Posterior vena cava (tissue), 2 donors: Measurements from ENCODE around the gene THSD8. TPM values are rescaled to one million over a fixed set of nuclear protein-coding genes. Genes with fewer than 3 reads are reported as not detected.
A peak's percentile ranks its signal among the peaks of the same experiment; 100 is the strongest.

Experiments used
- DNase-seq: peaks from one replicate; pipeline ENCODE4 v3.0.0-alpha.2; 2020; ENCODE audit warnings: low spot score
- intact Hi-C, 2 donors: fragments of 100-400 bp; cut with DNase I; formaldehyde crosslinking; loops; one replicate each; pipeline versions ENCODE4 v1.14.1 to v1.14.2; 2022 to 2023
- long read RNA-seq, 2 donors: library from polyadenylated mRNA; unstranded; transcript quantifications; one replicate each; pipeline ENCODE4 v2.0.0, GENCODE V29; 2020 to 2021
- total RNA-seq, 2 donors: library from RNA; stranded (reverse); fragmentation: NEBNext Ultra II Directional; extraction: Animal tissue kit (Norgen Biotek cat#: 25700); gene quantifications; one replicate each; pipeline ENCODE4 v1.2.1, GENCODE V29; 2021
- donor health status: DM: yes; HTN: yes; CAD: no.
- donor health status: DM: yes; HTN: yes; CAD: no.

The THSD8 gene
- total RNA-seq = 1 to 10 TPM in 1 of 2 donors, under 1 TPM in 1; 1.00 to 1.6 TPM
- long read RNA-seq, donor 1 = 0 reads
- long read RNA-seq, donor 2 = 0 reads

DNA sequence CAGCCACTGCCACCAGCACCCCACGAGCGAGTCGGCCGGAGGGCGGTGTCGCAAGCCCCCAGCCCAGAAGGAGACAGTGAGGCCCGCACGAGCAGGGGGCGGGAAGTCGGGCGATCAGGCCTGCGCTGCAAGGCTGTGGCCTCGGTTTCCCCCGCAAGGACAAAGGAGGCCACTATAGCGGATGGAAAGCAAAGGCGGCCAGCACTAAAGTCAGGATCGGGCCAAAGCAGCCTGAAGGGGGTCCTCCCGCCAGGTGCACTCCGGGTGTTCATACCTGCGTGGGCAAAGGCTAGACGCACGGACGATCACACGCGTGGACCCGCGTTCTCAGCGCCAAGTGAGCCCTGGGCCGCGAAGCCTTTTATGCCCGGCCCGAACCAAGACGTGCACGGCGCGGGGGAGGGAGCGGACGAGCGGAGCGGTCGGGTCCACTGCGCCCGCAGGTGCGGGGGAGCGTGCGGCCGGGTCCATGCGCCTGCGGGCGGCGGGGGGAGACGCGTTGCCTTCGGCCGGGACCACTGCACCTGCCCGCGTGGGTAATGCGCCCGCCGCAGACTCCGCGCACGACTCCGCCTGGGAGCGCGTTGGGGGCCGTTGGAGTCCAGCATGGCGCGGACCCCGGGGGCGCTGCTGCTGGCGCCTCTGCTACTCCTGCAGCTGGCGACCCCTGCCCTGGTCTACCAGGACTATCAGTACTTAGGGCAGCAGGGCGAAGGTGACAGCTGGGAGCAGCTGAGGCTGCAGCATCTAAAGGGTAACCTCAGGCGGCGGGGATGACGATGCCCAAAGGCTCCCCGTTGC is at the start of gene THSD8, which contains the start of gene PRDX2:
Gene THSD8, plus strand, starts transcription at position 604 of the 801 bp plus-strand sequence. Its CDS starts 3 bp downstream, at position 607.
Gene PRDX2, minus strand, starts transcription at position 335 of the 801 bp plus-strand sequence. CDS start 539 bp downstream, outside the sequence.
- intact Hi-C loops = loop anchor here in 1 of 2 donors (5.0 kb wide), 1 partner anchor 34 kb away; no protein-coding TSS in a partner anchor

DNA sequence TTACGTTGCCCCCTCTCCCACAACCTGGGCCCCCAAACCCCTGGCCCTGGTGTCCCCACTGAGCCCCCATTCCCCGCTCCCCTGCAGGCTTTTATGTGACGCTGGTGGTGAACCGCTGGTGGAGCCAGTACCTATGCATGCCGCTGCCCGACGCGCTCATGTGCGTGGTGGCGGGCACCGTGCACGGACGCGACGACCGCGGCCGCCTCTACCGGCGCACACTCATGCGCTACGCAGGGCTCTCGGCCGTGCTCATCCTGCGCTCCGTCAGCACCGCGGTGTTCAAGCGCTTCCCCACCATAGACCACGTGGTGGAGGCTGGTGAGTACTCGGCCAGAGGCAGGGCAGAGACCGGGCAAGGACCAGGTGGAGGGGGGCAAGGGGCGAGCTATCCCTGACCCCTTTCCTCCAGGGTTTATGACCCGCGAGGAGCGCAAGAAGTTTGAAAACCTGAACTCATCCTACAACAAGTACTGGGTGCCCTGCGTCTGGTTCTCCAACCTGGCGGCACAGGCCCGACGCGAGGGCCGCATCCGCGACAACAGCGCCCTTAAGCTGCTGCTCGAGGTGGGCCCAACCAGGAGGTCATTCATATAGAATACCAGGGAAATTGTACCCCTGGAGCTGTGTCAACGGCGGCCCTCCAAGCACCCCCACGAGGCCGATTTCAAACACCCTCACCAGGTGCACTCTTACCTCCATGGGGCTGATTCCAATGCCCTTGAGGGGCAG is 47.2 kb upstream of the THSD8 start:
- no peak for DNase-seq
- intact Hi-C loops = no loop called here

More for the DNA sequence above, at the start of gene THSD8, which contains the start of gene PRDX2:
- peak; percentile 93 for DNase-seq

DNA sequence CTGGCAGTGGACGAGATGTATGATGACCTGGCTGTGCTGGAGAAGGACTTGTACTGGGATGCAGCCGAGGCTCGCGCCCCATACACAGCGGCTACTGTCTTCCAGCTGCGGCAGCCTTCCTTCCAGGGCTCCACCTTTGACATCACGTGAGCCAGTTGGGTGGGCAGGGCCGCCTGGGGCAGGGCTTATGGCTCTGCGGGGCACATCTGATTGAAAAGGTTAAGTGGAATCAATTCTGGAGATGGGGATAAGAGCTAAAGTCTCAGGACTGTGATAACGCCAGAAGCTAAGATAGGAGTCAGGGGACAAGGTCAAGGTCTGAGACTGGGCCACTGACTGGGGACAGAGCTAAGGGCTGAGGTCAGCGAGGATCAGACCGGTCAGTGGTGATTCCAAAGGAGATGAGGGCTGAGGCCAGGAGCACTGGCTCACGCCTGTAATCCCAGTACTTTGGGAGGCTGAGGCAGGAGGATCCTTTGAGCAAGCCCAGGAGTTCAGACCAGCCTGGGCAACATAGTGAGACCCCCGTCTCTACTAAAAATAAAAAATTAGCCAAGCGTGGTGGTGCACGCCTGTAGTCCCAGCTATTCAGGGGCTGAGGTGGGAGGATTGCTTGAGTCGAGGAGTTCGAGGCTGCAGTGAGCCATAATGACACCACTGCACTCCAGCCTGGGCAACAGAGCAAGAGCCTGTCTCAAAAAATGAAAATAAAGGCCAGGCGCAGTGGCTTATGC is 45.6 kb upstream of the THSD8 start:
- intact Hi-C loops = no loop called here
- DNase-seq = no peak

DNA sequence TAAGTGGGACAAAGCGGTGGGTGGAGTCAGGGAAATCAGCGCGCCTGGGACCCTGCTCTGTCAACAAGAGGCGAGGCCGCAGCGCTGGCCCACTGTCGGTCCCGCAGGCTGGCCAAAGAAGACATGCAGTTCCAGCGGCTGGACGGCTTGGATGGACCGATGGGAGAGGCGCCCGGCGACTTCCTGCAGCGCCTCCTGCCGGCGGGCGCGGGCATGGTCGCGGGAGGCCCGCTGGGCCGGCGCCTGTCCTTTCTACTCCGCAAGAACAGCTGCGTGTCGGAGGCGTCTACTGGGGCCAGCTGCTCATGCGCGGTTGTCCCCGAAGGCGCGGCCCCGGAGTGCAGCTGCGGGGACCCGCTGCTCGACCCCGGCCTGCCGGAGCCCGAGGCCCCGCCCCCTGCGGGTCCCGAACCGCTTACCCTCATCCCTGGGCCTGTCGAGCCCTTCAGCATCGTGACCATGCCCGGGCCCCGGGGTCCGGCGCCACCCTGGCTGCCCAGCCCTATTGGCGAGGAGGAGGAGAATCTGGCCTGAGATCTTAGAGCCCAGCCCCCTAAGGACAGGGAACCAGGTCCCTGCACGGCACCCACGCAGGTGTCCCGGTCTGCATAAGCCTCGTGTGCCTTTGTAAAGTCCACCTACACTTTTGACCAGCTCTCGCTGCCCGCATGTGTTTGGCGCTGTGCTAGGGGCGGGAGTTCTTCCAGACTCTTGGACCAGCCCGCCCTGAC is 44.2 kb upstream of the THSD8 start:
- DNase-seq = peak; percentile 93
- intact Hi-C loops = no loop called here

DNA sequence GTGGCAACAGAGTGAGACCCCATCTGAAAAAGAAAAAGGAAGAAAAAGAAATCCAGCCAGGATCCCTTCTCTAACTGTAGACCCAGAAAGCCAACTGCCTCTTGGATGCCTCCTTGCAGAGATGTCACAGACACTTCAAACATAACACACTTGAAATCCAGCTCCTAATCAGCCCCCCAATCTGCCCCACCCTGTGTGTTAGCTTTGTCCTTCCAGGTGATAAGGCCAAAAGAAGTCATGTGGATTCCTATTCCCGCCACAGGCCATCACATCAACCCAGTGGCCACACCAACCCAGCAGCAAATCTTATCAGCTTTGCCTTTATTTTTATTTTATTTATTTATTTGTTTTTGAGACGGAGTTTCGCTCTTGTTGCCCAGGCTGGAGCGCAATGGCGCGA is 42.2 kb upstream of the THSD8 start:
- intact Hi-C loops = loop anchor here in 1 of 2 donors (5.0 kb wide), 2 partner anchors 38 to 88 kb away; no protein-coding TSS in a partner anchor
- DNase-seq = no peak

DNA sequence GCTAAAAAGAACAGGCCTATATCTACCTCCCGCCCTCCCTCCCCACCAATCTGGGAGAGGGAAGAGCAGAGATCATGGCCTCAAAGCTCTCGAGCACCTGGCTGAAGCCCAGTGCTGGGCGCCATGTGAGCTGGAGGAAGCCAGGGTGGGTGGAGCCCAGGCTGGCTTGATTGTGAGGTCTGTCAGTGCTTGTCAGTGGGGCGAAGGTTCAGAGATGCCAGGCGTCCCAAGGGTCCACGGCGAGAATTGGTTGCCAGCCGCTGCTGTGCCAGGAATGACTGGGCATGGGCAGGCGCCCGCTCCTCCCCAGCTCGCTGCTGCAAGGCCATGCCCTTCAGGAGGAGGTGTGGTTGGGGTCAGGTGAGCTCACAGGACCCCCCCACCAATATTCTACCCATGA is 38.8 kb upstream of the THSD8 start:
- no peak for DNase-seq
- intact Hi-C loops = loop anchor here in 1 of 2 donors (5.0 kb wide), 2 partner anchors 34 to 84 kb away; no protein-coding TSS in a partner anchor

DNA sequence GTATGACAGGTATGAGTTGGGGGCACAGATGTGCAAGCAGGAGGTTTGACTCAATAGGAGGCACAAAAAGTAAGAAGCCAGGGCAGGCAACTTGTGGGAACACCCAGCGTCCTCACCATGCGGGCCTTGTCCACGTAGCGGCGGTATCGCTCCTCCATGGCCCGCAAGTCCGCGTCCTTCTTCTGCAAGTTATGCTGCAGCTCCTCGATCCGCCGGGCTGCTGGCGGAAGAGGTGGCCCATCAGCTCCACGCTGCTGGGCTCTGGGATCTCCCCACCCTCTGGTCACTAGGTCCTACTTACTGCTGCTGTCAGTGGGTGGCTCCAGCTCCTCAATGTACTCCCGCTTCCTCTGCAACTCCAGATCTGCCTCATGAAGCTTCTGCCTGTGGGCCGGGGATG is 37.2 kb upstream of the THSD8 start:
- intact Hi-C loops = loop anchor here (5.0 kb wide), 3 partner anchors 33 to 83 kb away; partner anchors contain the start of genes PRDX2 (in 1 of the 2) and THSD8 (in 1 of the 2)
- DNase-seq = no peak

DNA sequence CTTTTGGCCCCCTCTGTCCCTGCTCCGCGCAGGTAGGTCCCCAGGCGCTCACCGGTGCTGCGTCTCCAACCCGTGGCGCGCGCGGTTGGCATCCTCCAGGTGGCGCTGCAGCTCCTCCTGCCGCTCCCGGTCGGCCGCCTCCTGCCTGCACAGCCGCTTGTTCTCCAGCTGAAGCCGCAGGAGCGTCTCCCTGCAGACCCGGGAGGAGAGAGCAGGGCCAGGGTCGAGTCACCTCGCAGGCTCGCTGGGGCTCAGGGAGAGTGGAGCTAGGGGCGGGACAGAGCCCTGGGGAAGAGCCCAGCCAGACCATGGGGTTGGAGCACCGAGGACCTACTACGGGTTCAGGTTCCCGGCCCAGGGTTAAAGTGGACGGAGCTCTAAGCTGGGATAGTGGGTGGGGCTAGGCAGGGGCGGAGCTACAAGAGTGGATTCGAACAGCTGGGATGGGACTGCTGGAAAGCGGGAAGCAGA is 35.8 kb upstream of the THSD8 start:
- DNase-seq = peak; percentile 96
- intact Hi-C loops = loop anchor here in 1 of 2 donors (5.0 kb wide), 2 partner anchors 36 to 81 kb away; partner anchors contain the start of genes PRDX2 and THSD8

DNA sequence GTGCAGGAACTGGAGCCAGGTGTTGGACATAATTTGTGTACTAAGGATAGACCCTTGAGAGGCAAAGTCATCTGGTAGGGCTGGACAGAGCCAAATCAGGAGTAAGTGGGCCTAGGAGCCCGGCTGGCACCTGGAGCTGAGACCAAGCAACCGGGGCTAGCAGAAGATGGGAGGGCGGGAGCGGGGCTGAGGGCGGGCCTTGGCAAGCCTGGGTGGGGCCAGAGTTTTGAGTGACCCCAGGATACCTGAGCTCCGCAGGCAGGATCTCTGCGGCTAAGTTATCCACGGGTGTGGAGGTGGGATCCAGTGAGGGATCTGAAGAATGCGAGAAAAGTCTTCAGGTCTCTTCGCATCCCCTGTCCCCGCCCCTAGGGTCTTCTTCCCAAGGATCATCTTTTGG is 34.7 kb upstream of the THSD8 start:
- no peak for DNase-seq
- intact Hi-C loops = loop anchor here in 1 of 2 donors (5.0 kb wide), 2 partner anchors 35 to 80 kb away; partner anchors contain the start of genes PRDX2 and THSD8

DNA sequence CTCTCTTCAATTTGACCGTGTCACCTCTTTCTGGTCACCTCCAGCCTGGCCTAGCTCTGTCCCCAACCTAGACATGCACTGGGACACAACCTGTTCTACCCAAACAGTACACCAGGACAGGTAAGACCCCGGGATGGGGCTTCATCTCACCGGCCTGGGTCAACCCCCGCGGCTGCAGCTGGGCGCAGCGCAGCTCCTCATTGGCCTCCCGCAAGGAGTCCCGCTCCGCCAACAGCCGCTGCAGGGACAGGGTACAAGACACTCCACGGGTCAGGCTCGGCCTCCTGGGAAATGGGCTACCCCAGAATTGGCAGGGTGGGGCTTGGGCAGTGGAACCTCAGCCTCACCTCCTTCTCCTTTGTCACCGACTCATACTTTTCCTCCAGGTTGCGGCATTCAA is 34.2 kb upstream of the THSD8 start:
- intact Hi-C loops = loop anchor here in 1 of 2 donors (5.0 kb wide), 2 partner anchors 35 to 80 kb away; partner anchors contain the start of genes PRDX2 and THSD8
- no peak for DNase-seq

DNA sequence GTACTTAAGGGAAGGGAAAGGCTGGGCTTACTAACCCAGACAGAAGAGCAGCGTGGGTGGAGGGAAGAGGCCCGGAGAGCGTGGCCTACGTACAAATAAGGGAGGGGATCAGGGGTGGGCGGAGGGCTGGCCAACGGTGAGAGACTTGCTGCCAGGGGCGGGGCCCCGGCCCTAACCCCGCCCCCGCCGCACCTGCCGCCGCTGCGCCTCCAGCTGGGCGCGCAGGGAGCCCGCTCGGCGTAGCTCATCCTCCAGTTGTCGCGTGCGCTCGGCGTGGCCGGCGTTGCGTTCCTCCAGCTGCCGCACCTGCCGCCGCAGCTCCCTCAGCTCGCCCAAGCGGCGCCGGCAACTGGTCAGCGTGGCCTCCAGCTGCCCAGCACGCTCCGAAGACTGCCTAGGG is 32.2 kb upstream of the THSD8 start:
- DNase-seq = no peak
- intact Hi-C loops = loop anchor here in 1 of 2 donors (5.0 kb wide), 2 partner anchors 33 to 78 kb away; partner anchors contain the start of genes PRDX2 and THSD8

DNA sequence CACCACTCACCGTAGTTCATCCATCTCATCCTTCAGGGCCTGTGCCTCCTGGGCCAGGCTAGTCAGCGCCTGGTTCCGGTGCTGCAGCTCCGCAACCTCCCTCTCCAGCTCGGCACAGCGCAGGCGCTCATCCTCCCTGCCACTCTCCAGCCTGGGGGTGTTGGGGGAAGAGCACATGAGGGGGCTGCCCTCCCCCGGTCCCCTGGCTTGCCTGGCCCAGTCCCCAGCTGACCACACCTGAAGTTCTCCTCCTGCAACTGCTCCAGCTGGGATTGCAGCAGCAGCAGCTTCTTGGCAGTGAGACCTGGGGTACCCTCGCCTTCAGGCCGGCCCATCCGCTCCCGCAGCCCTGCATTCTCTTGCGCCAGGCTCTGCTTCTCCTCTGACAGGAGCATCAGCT is 30.9 kb upstream of the THSD8 start:
- no peak for DNase-seq
- intact Hi-C loops = no loop called here

DNA sequence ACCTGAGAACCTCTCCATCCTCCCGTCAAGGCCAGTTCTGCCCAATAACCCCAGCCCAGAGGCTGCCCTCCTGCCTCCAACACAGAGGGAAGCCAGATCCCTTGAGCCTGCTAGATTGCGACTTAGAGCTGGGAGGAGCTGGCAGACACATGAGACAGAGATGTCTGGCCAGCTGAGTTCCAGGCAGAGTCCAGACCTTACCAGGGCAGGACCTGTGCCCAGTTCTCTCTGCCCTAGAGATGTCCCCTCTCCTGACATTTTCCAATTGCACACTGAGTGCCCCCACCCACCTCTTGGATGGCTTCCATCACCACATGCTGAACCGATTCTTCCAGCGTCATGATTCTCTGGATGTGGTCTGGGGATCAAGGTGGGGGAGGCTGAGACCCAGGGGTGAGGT is 29.5 kb upstream of the THSD8 start:
- peak; percentile 87 for DNase-seq
- intact Hi-C loops = no loop called here

DNA sequence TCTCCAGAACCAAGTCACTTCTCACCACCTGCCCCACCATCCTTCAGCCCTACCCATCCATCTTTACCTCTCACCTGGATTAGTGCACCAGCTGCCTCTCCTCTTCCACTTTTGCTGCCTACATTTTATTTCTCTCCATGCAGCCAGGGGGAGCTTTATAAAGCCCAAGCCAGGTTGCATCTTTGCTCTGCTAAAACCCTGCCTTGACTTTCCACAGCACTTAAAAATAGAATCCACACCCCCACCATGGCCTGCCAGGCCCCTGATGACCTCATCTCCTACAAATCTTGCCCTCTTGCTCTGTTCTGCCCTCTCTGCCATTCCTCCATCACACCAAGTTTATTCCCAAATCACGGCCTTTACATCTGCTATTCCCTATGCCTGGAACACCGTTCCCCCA is 28.3 kb upstream of the THSD8 start:
- intact Hi-C loops = no loop called here
- DNase-seq = no peak

DNA sequence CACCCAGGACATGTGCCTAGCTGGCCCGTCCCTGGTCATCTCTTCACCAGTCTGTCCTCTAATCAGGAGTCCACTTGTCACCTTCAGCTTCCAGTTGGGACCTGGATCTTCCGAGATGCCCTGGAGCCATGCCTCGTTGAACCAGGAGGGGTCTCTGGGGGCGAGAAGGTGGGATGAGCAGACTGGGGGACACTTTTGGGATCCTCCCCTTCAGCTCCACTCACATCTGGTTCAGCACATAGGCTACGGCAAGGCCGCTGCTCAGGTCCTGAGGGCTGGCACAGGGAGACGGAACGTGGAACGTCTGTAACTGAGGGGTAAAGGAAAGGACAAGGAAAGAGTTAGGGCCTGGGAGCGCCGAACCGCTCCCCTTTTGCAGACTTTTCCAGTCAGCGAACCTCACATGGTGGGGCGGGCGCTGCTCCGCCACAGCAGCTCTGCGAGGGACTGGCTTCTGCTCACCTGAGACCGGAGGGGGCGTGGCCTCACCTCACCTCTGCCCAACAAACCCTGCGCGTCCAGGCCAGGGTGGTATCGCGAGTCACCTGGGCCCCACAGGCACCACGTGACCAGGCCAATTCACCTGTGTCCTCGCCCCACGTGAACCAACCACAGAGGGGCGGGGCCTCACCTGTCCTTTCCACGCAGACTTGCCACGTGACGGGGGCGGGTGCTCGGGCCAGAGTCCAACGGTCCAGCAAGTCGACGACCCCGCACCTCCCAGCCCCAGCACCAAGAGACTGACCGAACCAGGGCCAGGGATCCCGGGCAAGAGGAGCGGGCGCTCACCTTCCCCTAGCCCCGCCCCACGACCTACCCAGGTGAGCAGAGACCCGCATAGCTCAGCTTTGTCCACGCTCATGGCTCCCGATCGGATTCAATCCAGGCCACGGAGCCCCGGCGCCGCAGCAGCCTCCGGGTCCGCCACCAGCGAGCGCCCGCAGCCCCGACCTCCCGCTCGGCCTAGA is 27.0 kb upstream of the THSD8 start, which contains the start of gene HOOK2:
Gene HOOK2, minus strand, starts transcription at position 965 of the 968 bp plus-strand sequence. Its CDS starts 103 bp downstream, at position 862.
- no peak for DNase-seq
- intact Hi-C loops = no loop called here

DNA sequence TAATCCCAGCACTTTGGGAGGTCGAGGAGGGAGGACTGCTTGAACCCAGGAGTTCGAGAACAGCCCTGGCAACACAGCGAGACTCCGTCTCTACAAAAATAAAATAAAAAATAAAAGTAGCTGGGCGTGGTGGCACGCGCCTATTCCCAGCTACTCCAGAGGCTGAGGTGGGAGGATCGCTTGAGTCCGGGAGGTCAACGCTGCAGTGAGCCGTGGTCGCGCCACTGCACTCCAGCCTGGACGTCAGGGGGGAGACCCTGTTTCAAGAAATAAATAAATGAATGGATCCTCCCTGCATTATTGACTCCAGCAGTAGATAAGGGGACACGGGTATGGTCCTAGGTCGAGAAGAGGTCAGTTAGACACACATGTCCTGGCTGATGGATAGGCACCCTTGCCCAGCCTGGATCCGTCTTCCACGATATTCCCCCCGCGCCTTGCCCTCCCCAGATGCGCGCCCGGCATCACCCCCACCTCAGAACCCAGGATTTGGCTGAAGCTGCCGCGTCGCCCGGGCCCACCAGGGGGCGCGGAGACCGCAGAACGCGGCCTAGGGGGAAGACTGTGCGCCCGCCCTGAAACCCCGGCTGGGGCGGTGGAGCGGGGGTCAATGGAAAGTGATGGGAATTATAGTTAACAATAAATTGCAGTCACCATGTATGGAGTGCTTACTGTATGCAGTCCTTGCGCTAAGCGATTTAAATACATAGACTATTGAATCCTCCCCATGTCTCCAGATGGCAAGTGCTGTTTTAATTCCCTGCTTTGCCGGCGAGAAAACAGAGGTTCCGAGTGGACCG is 24.5 kb upstream of the THSD8 start:
- intact Hi-C loops = loop anchor here (2.0 kb wide), 2 partner anchors 17 to 19 kb away; no protein-coding TSS in a partner anchor
- DNase-seq = peak; percentile 95
